ENCODE data around the gene RHBDL3.

The RHBDL3 gene

GRCh38 chr17:32323046-32323445, 57.4 kb downstream of the RHBDL3 start:
- DNase-seq (ENCODE audit: low read depth, low spot score): no peak

GRCh38 chr17:32323811-32324491, 58.3 kb downstream of the RHBDL3 start:
- DNase-seq (ENCODE audit: low read depth, low spot score): no peak

GRCh38 chr17:32327911-32328310, 62.3 kb downstream of the RHBDL3 start:
- no peak for DNase-seq (ENCODE audit: low read depth, low spot score)

- DNase-seq (ENCODE audit: low read depth, low spot score): no peak
Measured at GRCh38 chr17:32330147-32330546, 64.5 kb downstream of the RHBDL3 start.

GRCh38 chr17:32331243-32332040, 65.8 kb downstream of the RHBDL3 start:
- no peak for DNase-seq (ENCODE audit: low read depth, low spot score)

GRCh38 chr17:32333187-32333586, 67.6 kb downstream of the RHBDL3 start:
- DNase-seq (ENCODE audit: low read depth, low spot score): no peak

GRCh38 chr17:32335046-32335445, 69.4 kb downstream of the RHBDL3 start:
- no peak for DNase-seq (ENCODE audit: low read depth, low spot score)

- no peak for DNase-seq (ENCODE audit: low read depth, low spot score)
Measured at GRCh38 chr17:32335687-32336086, 70.1 kb downstream of the RHBDL3 start.

GRCh38 chr17:32341141-32341856, 75.7 kb downstream of the RHBDL3 start:
- no peak for DNase-seq (ENCODE audit: low read depth, low spot score)

GRCh38 chr17:32341857-32342602, 76.4 kb downstream of the RHBDL3 start, which contains the start of gene C17orf75:
Gene C17orf75, minus strand, starts transcription at chr17:32342173. Its CDS starts 34 bp downstream, at chr17:32342139.
- DNase-seq (ENCODE audit: low read depth, low spot score): peak; percentile 83

- no peak for DNase-seq (ENCODE audit: low read depth, low spot score)
Measured at GRCh38 chr17:32342603-32343325, 77.1 kb downstream of the RHBDL3 start.

- DNase-seq (ENCODE audit: low read depth, low spot score): no peak
Measured at GRCh38 chr17:32345951-32346600, 80.4 kb downstream of the RHBDL3 start.

- DNase-seq (ENCODE audit: low read depth, low spot score): no peak
Measured at GRCh38 chr17:32348483-32348800, 82.8 kb downstream of the RHBDL3 start.

- DNase-seq (ENCODE audit: low read depth, low spot score): peak; percentile 48
Measured at GRCh38 chr17:32349503-32349853, 83.8 kb downstream of the RHBDL3 start.

GRCh38 chr17:32349854-32350665, 84.4 kb downstream of the RHBDL3 start, which contains the start of gene ZNF207:
Gene ZNF207, plus strand, starts transcription at chr17:32350157. Its CDS starts 129 bp downstream, at chr17:32350286.
- DNase-seq (ENCODE audit: low read depth, low spot score): peak; percentile 97

- DNase-seq (ENCODE audit: low read depth, low spot score): no peak
Measured at GRCh38 chr17:32350666-32351418, 85.2 kb downstream of the RHBDL3 start.

GRCh38 chr17:32352734-32353133, 87.1 kb downstream of the RHBDL3 start:
- peak; percentile 12 for DNase-seq (ENCODE audit: low read depth, low spot score)

- DNase-seq (ENCODE audit: low read depth, low spot score): no peak
Measured at GRCh38 chr17:32355649-32356377, 90.2 kb downstream of the RHBDL3 start.
